Measurements from ENCODE around the gene SEZ6.

GRCh38 chr17:29007860-29008455, 2.1 kb upstream of the SEZ6 start:
- TF ChIP-seq EZH2 (IDR thresholded peaks at IDR 0.05; ENCODE audit: borderline replicate concordance, low read length): no peak
- TF ChIP-seq CTCF (conservative IDR thresholded peaks at IDR 0.05 in 1 of 2, IDR thresholded peaks at IDR 0.05 in 1 of 2; ENCODE audit: extremely low read depth in 1 of 2, insufficient read depth in 1 of 2, low read depth in 1 of 2, low read length in 2 of 2): no peak

Measured in mammary epithelial cell (primary cell).